Suppressor macrophage treated with lipopolysaccharide for 1 hour (primary cell): ENCODE results near the gene CDA.

Experiments
- DNase-seq, 3 donors: peaks; one replicate each; pipeline ENCODE4 v3.0.0-alpha.2; 2020 to 2022

Gene CDA

GRCh38 chr1:20588634-20589225, at the start of gene CDA:
Gene CDA (plus strand): TSS chr1:20589097. CDS start chr1:20589130, 33 bp downstream.
- DNase-seq = peak in 2 of 3 donors; percentile 39 to 56

GRCh38 chr1:20540281-20540680, 48.6 kb upstream of the CDA start:
- no peak for DNase-seq

GRCh38 chr1:20546637-20547036, 42.3 kb upstream of the CDA start:
- DNase-seq = no peak

- no peak for DNase-seq
Observed at GRCh38 chr1:20551161-20551560, 37.7 kb upstream of the CDA start.

GRCh38 chr1:20551945-20552727, 36.8 kb upstream of the CDA start, which contains the start of gene FAM43B:
Gene FAM43B (plus strand): TSS chr1:20552573. CDS start chr1:20552974, 401 bp downstream.
- peak in 1 of 3 donors; percentile 18 for DNase-seq

GRCh38 chr1:20552728-20553445, 36.0 kb upstream of the CDA start:
- no peak for DNase-seq

- DNase-seq = no peak
Observed at GRCh38 chr1:20555025-20555757, 33.7 kb upstream of the CDA start.

GRCh38 chr1:20555758-20556120, 33.2 kb upstream of the CDA start:
- no peak for DNase-seq

- DNase-seq = no peak
Observed at GRCh38 chr1:20558191-20558590, 30.7 kb upstream of the CDA start.

- DNase-seq = no peak
Observed at GRCh38 chr1:20560966-20561365, 27.9 kb upstream of the CDA start.

- no peak for DNase-seq
Observed at GRCh38 chr1:20565234-20565633, 23.7 kb upstream of the CDA start.

GRCh38 chr1:20569523-20570098, 19.3 kb upstream of the CDA start:
- DNase-seq = no peak

- no peak for DNase-seq
Observed at GRCh38 chr1:20571427-20571826, 17.5 kb upstream of the CDA start.

GRCh38 chr1:20573987-20574386, 14.9 kb upstream of the CDA start:
- no peak for DNase-seq

GRCh38 chr1:20574686-20575540, 14.0 kb upstream of the CDA start:
- peak; percentile 90 to 97 (median 95) for DNase-seq

- peak in 1 of 3 donors; percentile 22 for DNase-seq
Observed at GRCh38 chr1:20575541-20576336, 13.2 kb upstream of the CDA start.

- DNase-seq = no peak
Observed at GRCh38 chr1:20578062-20578461, 10.8 kb upstream of the CDA start.

GRCh38 chr1:20578721-20579395, 10.0 kb upstream of the CDA start:
- DNase-seq = no peak

- DNase-seq = peak; percentile 58 to 62 (median 62)
Observed at GRCh38 chr1:20584890-20585289, 4.0 kb upstream of the CDA start.

- no peak for DNase-seq
Observed at GRCh38 chr1:20586953-20587660, 1.8 kb upstream of the CDA start.
